Measurements from ENCODE around the gene TAF1B.

The TAF1B gene

DNA sequence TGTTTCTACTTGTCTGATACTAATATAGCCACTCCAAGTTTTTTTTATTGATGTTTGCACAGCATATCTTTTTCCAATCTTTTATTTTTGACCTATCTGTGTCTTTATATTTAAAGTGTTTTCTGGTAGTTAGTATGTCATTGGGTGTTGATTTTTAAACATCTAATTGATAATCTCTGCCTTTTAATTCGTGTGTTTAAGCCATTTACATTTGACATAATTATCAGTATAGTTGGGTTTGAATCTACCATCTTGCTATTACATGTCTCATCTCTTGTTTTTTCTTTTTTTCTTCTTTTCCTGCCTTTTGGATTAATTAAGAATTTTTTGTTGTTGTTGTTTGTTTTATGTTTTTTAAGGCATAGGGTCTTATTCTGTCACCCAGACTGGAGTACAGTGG, 44.2 kb downstream of the TAF1B start:
- no peak for TF ChIP-seq ZFX (IDR thresholded peaks at IDR 0.05; ENCODE audit: borderline replicate concordance)
- TF ChIP-seq, protein P1, sequence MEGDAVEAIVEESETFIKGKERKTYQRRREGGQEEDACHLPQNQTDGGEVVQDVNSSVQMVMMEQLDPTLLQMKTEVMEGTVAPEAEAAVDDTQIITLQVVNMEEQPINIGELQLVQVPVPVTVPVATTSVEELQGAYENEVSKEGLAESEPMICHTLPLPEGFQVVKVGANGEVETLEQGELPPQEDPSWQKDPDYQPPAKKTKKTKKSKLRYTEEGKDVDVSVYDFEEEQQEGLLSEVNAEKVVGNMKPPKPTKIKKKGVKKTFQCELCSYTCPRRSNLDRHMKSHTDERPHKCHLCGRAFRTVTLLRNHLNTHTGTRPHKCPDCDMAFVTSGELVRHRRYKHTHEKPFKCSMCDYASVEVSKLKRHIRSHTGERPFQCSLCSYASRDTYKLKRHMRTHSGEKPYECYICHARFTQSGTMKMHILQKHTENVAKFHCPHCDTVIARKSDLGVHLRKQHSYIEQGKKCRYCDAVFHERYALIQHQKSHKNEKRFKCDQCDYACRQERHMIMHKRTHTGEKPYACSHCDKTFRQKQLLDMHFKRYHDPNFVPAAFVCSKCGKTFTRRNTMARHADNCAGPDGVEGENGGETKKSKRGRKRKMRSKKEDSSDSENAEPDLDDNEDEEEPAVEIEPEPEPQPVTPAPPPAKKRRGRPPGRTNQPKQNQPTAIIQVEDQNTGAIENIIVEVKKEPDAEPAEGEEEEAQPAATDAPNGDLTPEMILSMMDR (IDR thresholded peaks at IDR 0.05), result no peak
- no peak overlapping the region for H3K27ac ChIP-seq

- no peak overlapping the region for H3K27ac ChIP-seq
- TF ChIP-seq, protein P1 (IDR thresholded peaks at IDR 0.05), result no peak
- no peak for TF ChIP-seq ZFX (IDR thresholded peaks at IDR 0.05; ENCODE audit: borderline replicate concordance)
These were observed 46.6 kb downstream of the TAF1B start for GRCh38 chr2:9889812-9890261.

GRCh38 chr2:9892236-9892635, 49.0 kb downstream of the TAF1B start:
- TF ChIP-seq, protein P1 (IDR thresholded peaks at IDR 0.05), result no peak
- no peak overlapping the region for H3K27ac ChIP-seq

- TF ChIP-seq, protein P1 (IDR thresholded peaks at IDR 0.05), result no peak
- TF ChIP-seq ZFX (IDR thresholded peaks at IDR 0.05; ENCODE audit: borderline replicate concordance), result no peak
- no peak overlapping the region for H3K27ac ChIP-seq
These were observed 52.7 kb downstream of the TAF1B start for GRCh38 chr2:9895669-9896590.

- H3K27ac ChIP-seq, result no peak overlapping the region
- no peak for TF ChIP-seq ZFX (IDR thresholded peaks at IDR 0.05; ENCODE audit: borderline replicate concordance)
- TF ChIP-seq, protein P1 (IDR thresholded peaks at IDR 0.05), result no peak
These were observed 54.1 kb downstream of the TAF1B start for GRCh38 chr2:9897331-9897737.

DNA sequence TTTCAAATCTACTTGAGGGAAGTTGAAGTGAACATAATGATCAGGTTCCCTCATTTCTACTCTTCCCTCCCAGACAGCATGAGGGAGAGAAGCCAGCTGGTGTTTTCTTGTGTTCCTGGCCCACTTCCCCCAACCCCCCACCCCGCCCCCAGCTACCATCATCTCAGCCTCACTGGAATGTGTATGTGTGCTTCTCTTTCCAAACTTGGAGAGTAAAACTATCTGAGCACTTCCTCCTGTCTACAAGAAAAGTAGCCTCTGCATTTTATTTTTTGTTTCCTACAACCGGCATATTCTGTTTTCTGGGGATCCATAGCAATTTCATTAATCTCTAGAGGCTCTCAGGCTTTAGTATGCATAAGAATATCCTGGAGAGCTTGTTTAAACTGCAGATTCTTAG, 54.6 kb downstream of the TAF1B start:
- TF ChIP-seq, protein P1 (IDR thresholded peaks at IDR 0.05), result no peak
- no peak for TF ChIP-seq ZFX (IDR thresholded peaks at IDR 0.05; ENCODE audit: borderline replicate concordance)
- H3K27ac ChIP-seq, result no peak overlapping the region

DNA sequence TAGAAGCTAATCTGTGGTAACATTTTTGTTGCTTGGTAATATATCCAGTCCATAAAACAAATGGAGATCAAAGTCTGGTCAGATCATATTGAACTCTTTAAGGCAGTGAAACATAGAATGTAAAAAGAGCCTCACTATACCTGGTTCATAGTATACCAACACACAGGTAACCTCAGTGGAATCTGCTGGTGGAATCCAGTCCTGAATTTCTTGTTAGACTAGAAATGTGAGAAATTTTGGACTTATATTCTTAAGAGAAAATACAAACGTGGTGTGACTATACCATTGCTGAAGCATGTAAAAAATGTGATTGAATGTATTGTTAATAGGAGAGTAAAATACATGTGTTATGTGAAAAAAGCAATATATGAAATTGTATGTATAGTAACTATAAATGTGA, 62.1 kb downstream of the TAF1B start:
- TF ChIP-seq ZFX (IDR thresholded peaks at IDR 0.05; ENCODE audit: borderline replicate concordance), result no peak
- TF ChIP-seq, protein P1 (IDR thresholded peaks at IDR 0.05), result no peak
- no peak overlapping the region for H3K27ac ChIP-seq
